Measurements from ENCODE around the gene PRDM2.

DNA sequence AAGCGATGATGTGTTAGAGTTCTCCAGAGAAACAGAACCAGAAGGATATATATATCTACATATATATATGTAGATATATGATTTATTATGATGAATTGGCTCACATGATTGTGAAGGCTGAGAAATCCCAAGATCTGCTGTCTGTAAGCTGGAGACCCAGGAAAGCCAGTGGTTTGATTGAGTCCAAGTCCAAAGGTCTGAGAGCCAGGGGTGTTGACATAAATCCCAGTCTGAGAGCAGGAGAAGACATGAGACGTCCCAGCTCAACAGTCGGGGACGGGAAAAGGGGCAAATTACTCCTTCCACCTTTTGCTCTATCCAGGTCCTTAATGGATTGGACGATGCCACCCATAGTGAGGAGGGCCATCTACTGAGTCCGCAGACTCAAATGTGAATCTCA is 126.6 kb downstream of the PRDM2 start:
- TF ChIP-seq, protein P1, sequence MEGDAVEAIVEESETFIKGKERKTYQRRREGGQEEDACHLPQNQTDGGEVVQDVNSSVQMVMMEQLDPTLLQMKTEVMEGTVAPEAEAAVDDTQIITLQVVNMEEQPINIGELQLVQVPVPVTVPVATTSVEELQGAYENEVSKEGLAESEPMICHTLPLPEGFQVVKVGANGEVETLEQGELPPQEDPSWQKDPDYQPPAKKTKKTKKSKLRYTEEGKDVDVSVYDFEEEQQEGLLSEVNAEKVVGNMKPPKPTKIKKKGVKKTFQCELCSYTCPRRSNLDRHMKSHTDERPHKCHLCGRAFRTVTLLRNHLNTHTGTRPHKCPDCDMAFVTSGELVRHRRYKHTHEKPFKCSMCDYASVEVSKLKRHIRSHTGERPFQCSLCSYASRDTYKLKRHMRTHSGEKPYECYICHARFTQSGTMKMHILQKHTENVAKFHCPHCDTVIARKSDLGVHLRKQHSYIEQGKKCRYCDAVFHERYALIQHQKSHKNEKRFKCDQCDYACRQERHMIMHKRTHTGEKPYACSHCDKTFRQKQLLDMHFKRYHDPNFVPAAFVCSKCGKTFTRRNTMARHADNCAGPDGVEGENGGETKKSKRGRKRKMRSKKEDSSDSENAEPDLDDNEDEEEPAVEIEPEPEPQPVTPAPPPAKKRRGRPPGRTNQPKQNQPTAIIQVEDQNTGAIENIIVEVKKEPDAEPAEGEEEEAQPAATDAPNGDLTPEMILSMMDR (IDR thresholded peaks at IDR 0.05): no peak
- no peak for TF ChIP-seq POLR2A (IDR thresholded peaks at IDR 0.05)
